K562 (cell line): ENCODE data around the gene BTBD3. TPM values are rescaled to one million over a fixed set of nuclear protein-coding genes. Genes with fewer than 3 reads are reported as not detected.

Experiments
- ATAC-seq: fragments of 200-7000 bp; cut with Tn5 transposase; 3 replicates; pipeline ENCODE4 v1.9.1; 2020; ENCODE audit warnings: moderate library complexity
- BruUV-seq: library from RNA; stranded (reverse); fragments of 400-500 nt; replicated peaks from 2 replicates; lab custom pipeline; 2021; lab: Mats Ljungman, UMichigan
- CTCF ChIA-PET: fragments of 300-600 bp; formaldehyde crosslinking; extraction: SDS; loops from one replicate; lab custom pipeline; 2021; ENCODE audit warnings: low intra/inter-chr PET ratio; lab: Yijun Ruan, JAX
- POLR2A ChIA-PET: fragments of 300-600, 350-650 bp; sonication (Branson Sonifier 250); formaldehyde crosslinking; extraction: SDS; loops from one replicate; lab custom pipeline; 2021; ENCODE audit warnings: antibody characterized with exemption, inconsistent platforms; lab: Yijun Ruan, JAX
- DNase-seq, 4 experiments: peaks; one replicate each; pipeline versions ENCODE4 v3.0.0 to v3.0.0-alpha.2; 2011 to 2018; ENCODE audit warnings: low spot score in 3 of 4, mixed read lengths in 3 of 4; ENCODE audit errors: extremely low read depth in 1 of 4
- FAIRE-seq: peaks from 2 replicates; lab custom pipeline; 2011; peaks lifted over from hg19 to GRCh38; lab: Jason Lieb, UNC
- H2AFZ ChIP-seq: 2 replicates; pipeline ENCODE4 v1.6.0; 2011; ENCODE audit warnings: low read depth, low read length, control low read depth, inconsistent platforms
- H3K27ac ChIP-seq: fragments of 200-600 bp; 3 replicates; pipeline ENCODE4 v1.8.0; 2011; ENCODE audit warnings: low read depth, mild to moderate bottlenecking, control low read depth, inconsistent platforms, low read length, moderate library complexity, mixed read lengths; ENCODE audit errors: extremely low read depth
- H3K27me3 ChIP-seq, 2 experiments: fragments of 300-600 bp in 1 of 2; 2 replicates in 1 of 2; 3 replicates in 1 of 2; pipeline versions ENCODE4 v1.6.0 to v1.8.0; 2011; ENCODE audit warnings: inconsistent platforms in 2 of 2, low read length in 2 of 2, mild to moderate bottlenecking in 1 of 2, mixed read lengths in 1 of 2, moderate library complexity in 1 of 2; ENCODE audit not compliant: control insufficient read depth in 2 of 2, insufficient read depth in 2 of 2
- H3K36me3 ChIP-seq: fragments of 300-600 bp; 3 replicates; pipeline ENCODE4 v1.8.0; 2011; ENCODE audit warnings: mild to moderate bottlenecking, low read length, inconsistent platforms; ENCODE audit not compliant: control insufficient read depth, insufficient read depth
- H3K4me1 ChIP-seq, 2 experiments: fragments of 200-600 bp in 1 of 2; replicated peaks in 1 of 2; 2 replicates in 1 of 2; 3 replicates in 1 of 2; pipeline versions ENCODE4 v1.5.1 to v1.8.0; 2011; ENCODE audit warnings: inconsistent platforms in 2 of 2, low read length in 2 of 2, mild to moderate bottlenecking in 1 of 2, mixed read lengths in 1 of 2, moderate library complexity in 1 of 2; ENCODE audit not compliant: control insufficient read depth in 2 of 2, insufficient read depth in 2 of 2
- H3K4me2 ChIP-seq: 2 replicates; pipeline ENCODE4 v1.6.1; 2011; ENCODE audit warnings: low read length, control low read depth, inconsistent platforms, mixed read lengths; ENCODE audit not compliant: insufficient read depth
- H3K4me3 ChIP-seq: fragments of 200-600 bp; sonication (generic), shearing (Covaris generic); 2 replicates; pipeline ENCODE4 v1.5.1; 2016; ENCODE audit warnings: control low read depth, inconsistent platforms
- H3K79me2 ChIP-seq: fragments of 200-600 bp; 3 replicates; pipeline ENCODE4 v1.8.0; 2011; ENCODE audit warnings: low read length, inconsistent platforms; ENCODE audit not compliant: control insufficient read depth, insufficient read depth
- H3K9ac ChIP-seq, 2 experiments: 2 replicates each; pipeline versions ENCODE4 v1.6.0 to v1.6.1; 2011; ENCODE audit warnings: low read depth in 2 of 2, low read length in 2 of 2, control low read depth in 1 of 2, inconsistent platforms in 1 of 2, mild to moderate bottlenecking in 1 of 2, mixed read lengths in 1 of 2; ENCODE audit not compliant: insufficient read depth in 1 of 2
- H3K9me1 ChIP-seq: one replicate; pipeline ENCODE4 v1.6.0; 2011; ENCODE audit warnings: inconsistent platforms, mild to moderate bottlenecking, low read length, moderate library complexity; ENCODE audit not compliant: control insufficient read depth, insufficient read depth
- H3K9me3 ChIP-seq: replicated peaks from 2 replicates; pipeline ENCODE4 v1.5.1; 2011; ENCODE audit warnings: low read depth, low read length, inconsistent platforms; ENCODE audit not compliant: control insufficient read depth, insufficient read depth
- H4K20me1 ChIP-seq: replicated peaks from 2 replicates; pipeline ENCODE4 v1.6.1; 2011; ENCODE audit warnings: low read length, inconsistent platforms, mixed read lengths; ENCODE audit not compliant: control insufficient read depth, insufficient read depth
- ATF1 ChIP-seq, 2 experiments: fragments of 450-650 bp in 1 of 2; IDR thresholded peaks; 2 replicates each; pipeline ENCODE4 v1.6.1; 2016; ENCODE audit warnings: missing compliant biosample characterization in 1 of 2, missing genetic modification characterization in 1 of 2
- GTF2E2 ChIP-seq: fragments of 200-800 bp; sonication (Bioruptor generic); IDR thresholded peaks from 2 replicates; pipeline ENCODE4 v1.6.1; 2016; ENCODE audit warnings: missing genetic modification characterization, missing compliant biosample characterization
- HMGN3 ChIP-seq: IDR thresholded peaks from 2 replicates; pipeline ENCODE4 v1.6.1; 2011; ENCODE audit warnings: borderline replicate concordance, low read depth, mild to moderate bottlenecking, mixed read lengths, low read length; ENCODE audit not compliant: insufficient read length; ENCODE audit errors: extremely low read depth
- MYBL2 ChIP-seq, 2 experiments: fragments of 450-650 bp in 1 of 2; sonication (generic) in 1 of 2; formaldehyde crosslinking in 1 of 2; IDR thresholded peaks; 2 replicates each; pipeline versions ENCODE4 v1.6.1 to v1.8.1; 2017 to 2022; ENCODE audit warnings: borderline replicate concordance in 1 of 2, inconsistent platforms in 1 of 2, low read depth in 1 of 2, mild to moderate bottlenecking in 1 of 2, missing genetic modification reagents in 1 of 2, moderate library complexity in 1 of 2
- NFIC ChIP-seq: fragments of 450-650 bp; IDR thresholded peaks from 2 replicates; pipeline ENCODE4 v1.6.1; 2017; ENCODE audit warnings: mild to moderate bottlenecking, inconsistent platforms
- POLR2B ChIP-seq: fragments of 450-650 bp; IDR thresholded peaks from 2 replicates; pipeline ENCODE4 v1.6.1; 2018; ENCODE audit warnings: low read depth; ENCODE audit not compliant: partially characterized antibody
- RFX5 ChIP-seq: IDR thresholded peaks from 2 replicates; pipeline ENCODE4 v1.6.1; 2011; ENCODE audit warnings: low read depth, mild to moderate bottlenecking, improper control_type of control experiment, low read length
- SMARCC2 ChIP-seq: fragments of 450-650 bp; IDR thresholded peaks from 2 replicates; pipeline ENCODE4 v1.6.1; 2017; ENCODE audit warnings: antibody characterized with exemption, moderate library complexity, mild to moderate bottlenecking, low read depth
- STAT5B ChIP-seq: fragments of 250-450 bp; sonication (Bioruptor Pico); IDR thresholded peaks from 2 replicates; pipeline ENCODE4 v1.8.0; 2021; ENCODE audit warnings: mild to moderate bottlenecking, inconsistent platforms
- TAF1 ChIP-seq: IDR thresholded peaks from 2 replicates; pipeline ENCODE4 v1.6.1; 2011; ENCODE audit warnings: mild to moderate bottlenecking, low read length, moderate library complexity; ENCODE audit not compliant: insufficient read depth, control insufficient read depth, severe bottlenecking; ENCODE audit errors: extremely low read depth
- TFE3 ChIP-seq: fragments of 450-650 bp; formaldehyde crosslinking; IDR thresholded peaks from 2 replicates; pipeline ENCODE4 v1.4.0; 2020; ENCODE audit warnings: mild to moderate bottlenecking, mixed read lengths
- TGIF2 ChIP-seq: sonication (generic); formaldehyde crosslinking; IDR thresholded peaks from 2 replicates; pipeline ENCODE4 v1.8.1; 2022; ENCODE audit warnings: mild to moderate bottlenecking, missing genetic modification reagents, moderate library complexity
- ZNF551 ChIP-seq: fragments of 250-450 bp; sonication (Bioruptor Pico); IDR thresholded peaks from 2 replicates; pipeline ENCODE4 v1.5.0; 2021; ENCODE audit warnings: mild to moderate bottlenecking, moderate library complexity
- WGBS: fragments of 100-300 bp; shearing (Covaris generic); methylation state at CpG from one replicate; pipeline ENCODE4 v1.1.6; 2016; ENCODE audit warnings: low coverage, mixed read lengths; ENCODE audit not compliant: insufficient coverage; ENCODE audit errors: missing lambda C conversion rate; 5-methylcytosine and 5-hydroxymethylcytosine counted together
- in situ Hi-C: fragments of 300-500 bp; cut with MboI; formaldehyde crosslinking; loops from 4 replicates; pipeline ENCODE4 v1.15.0; 2018; ENCODE audit warnings: inconsistent platforms, mixed read lengths
- intact Hi-C: fragments of 100-400 bp; cut with micrococcal nuclease; formaldehyde crosslinking; loops from 2 replicates; pipeline ENCODE4 v1.14.2; 2022
- polyA plus RNA-seq, 8 experiments: library from polyadenylated mRNA; depleted of rRNA in 4 of 8; stranded (reverse) in 5 of 8; unstranded in 3 of 8; fragments of >200 nt; fragmentation: Nextera tagmentation in 2 of 8; fragmentation: Illumina TruSeq in 1 of 8; extraction: Ambion mirVana in 2 of 8; extraction: Trizol in 1 of 8; gene quantifications; 2 replicates each; pipeline versions ENCODE4 v1.2.1 to v1.2.3, GENCODE V29; 2011 to 2014; ENCODE audit warnings: inconsistent platforms in 1 of 8, missing spikeins in 1 of 8
- total RNA-seq, 7 experiments: library from RNA; depleted of rRNA in 6 of 7; stranded (reverse); fragments of >200 nt in 6 of 7; fragmentation: Illumina TruSeq in 2 of 7; extraction: Trizol in 2 of 7; gene quantifications; 2 replicates each; pipeline versions ENCODE4 v1.2.1 to v1.2.3, GENCODE V29; 2011 to 2021; ENCODE audit warnings: low replicate concordance in 1 of 7
- TF ChIP-seq, protein P1 (sequence below): sonication (generic); formaldehyde crosslinking; IDR thresholded peaks from 2 replicates; pipeline ENCODE4 v1.8.1; 2022; ENCODE audit warnings: missing genetic modification reagents

Gene BTBD3
- total and polyA plus RNA-seq, 9 of the 15 experiments (the other 6 are each of a cell fraction or from before 2014, with no cell fraction given) = 1.8 to 11.4 (median 6.4) TPM

DNA sequence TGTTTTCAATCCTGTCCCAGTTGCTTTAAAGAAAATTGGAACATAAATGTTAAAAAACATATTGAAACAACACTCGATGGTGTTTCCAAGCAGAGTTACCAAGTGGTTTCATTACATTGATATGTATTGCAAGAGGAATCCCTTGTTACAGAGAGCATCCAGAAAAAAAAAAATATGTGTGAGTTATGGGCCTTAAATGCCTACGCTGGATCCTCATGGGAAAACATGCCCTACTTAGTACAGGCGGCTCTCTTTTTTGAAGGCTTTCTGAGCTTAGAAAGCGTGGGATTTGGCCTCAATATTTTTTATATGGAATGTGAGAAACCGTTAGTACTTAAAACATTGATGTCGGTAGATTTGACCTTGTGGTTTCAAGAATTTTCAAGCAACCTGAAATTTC lies 26.1 kb downstream of the BTBD3 start:
- FAIRE-seq = no peak
- POLR2A ChIA-PET = no interaction called here

GRCh38 chr20:11948806-11949205 lies 31.1 kb downstream of the BTBD3 start:
- no peak overlapping the region for H2AFZ ChIP-seq
- BruUV-seq = no TSS peak
- no peaks in the 10 kb centered on the region for H3K4me1 ChIP-seq
- in situ Hi-C loops (no loop called here), intact Hi-C loops (no loop called here)
- H3K9ac ChIP-seq = no peak overlapping the region
- H3K9me3 ChIP-seq = no peaks in the 10 kb centered on the region
- H3K27ac ChIP-seq = no peak overlapping the region
- no peak overlapping the region for H3K4me2 ChIP-seq
- DNase-seq = no peak
- CTCF ChIA-PET = no interaction called here
- H3K79me2 ChIP-seq = no peaks in the 10 kb centered on the region
- no peaks in the 10 kb centered on the region for H3K9me1 ChIP-seq
- H3K4me3 ChIP-seq = no peak overlapping the region
- no peaks in the 10 kb centered on the region for H4K20me1 ChIP-seq
- no peak for FAIRE-seq
- H3K36me3 ChIP-seq = no peaks in the 10 kb centered on the region
- H3K27me3 ChIP-seq = no peaks in the 10 kb centered on the region
- POLR2A ChIA-PET = no interaction called here
- TF ChIP-seq SMARCC2 = no peak
- TF ChIP-seq ZNF551 (CRISPR knock-in tag) = no peak
- TF ChIP-seq NFIC = no peak
- TF ChIP-seq, protein P1, sequence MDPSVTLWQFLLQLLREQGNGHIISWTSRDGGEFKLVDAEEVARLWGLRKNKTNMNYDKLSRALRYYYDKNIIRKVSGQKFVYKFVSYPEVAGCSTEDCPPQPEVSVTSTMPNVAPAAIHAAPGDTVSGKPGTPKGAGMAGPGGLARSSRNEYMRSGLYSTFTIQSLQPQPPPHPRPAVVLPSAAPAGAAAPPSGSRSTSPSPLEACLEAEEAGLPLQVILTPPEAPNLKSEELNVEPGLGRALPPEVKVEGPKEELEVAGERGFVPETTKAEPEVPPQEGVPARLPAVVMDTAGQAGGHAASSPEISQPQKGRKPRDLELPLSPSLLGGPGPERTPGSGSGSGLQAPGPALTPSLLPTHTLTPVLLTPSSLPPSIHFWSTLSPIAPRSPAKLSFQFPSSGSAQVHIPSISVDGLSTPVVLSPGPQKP (CRISPR knock-in tag) = no peak
- no peak for TF ChIP-seq ATF1 (CRISPR knock-in tag; IDR thresholded peaks at IDR 0.05)
- no peak for TF ChIP-seq ATF1 (tag; IDR thresholded peaks at IDR 0.05)
- no peak for TF ChIP-seq TGIF2 (CRISPR knock-in tag)
- no peak for TF ChIP-seq MYBL2 (IDR thresholded peaks at IDR 0.05; ENCODE audit: low read depth)
- no peak for TF ChIP-seq MYBL2 (CRISPR knock-in tag; IDR thresholded peaks at IDR 0.05; ENCODE audit: borderline replicate concordance)
- no peak for TF ChIP-seq TFE3 (CRISPR knock-in tag)
- TF ChIP-seq POLR2B = no peak
- TF ChIP-seq RFX5 = no peak
- TF ChIP-seq GTF2E2 (tag) = no peak
- ATAC-seq = no peak

More for the DNA sequence above, 26.1 kb downstream of the BTBD3 start:
- H3K4me3 ChIP-seq = no peak overlapping the region
- H3K36me3 ChIP-seq = no peaks in the 10 kb centered on the region
- no peak for DNase-seq
- H4K20me1 ChIP-seq = no peaks in the 10 kb centered on the region
- TF ChIP-seq HMGN3 (no peak), STAT5B (CRISPR knock-in tag) (no peak), TAF1 (no peak)
- TF ChIP-seq, all 486 proteins: peak for 0
- BruUV-seq = no TSS peak
- H3K9ac ChIP-seq = no peak overlapping the region
- in situ Hi-C loops = no loop called here
- no peaks in the 10 kb centered on the region for H3K79me2 ChIP-seq
- H3K4me2 ChIP-seq = no peak overlapping the region
- no peaks in the 10 kb centered on the region for H3K4me1 ChIP-seq
- intact Hi-C loops = no loop called here
- no peaks in the 10 kb centered on the region for H3K9me1 ChIP-seq
- no peak for ATAC-seq
- no peaks in the 10 kb centered on the region for H3K9me3 ChIP-seq
- no peaks in the 10 kb centered on the region for H3K27me3 ChIP-seq
- CTCF ChIA-PET = no interaction called here
- H2AFZ ChIP-seq = no peak overlapping the region
- 0% methylated on average over 5 of the region's 6 CpGs for WGBS
- H3K27ac ChIP-seq = no peak overlapping the region
